Activated CD8-positive, alpha-beta memory T cell treated with anti-CD3 and anti-CD28 coated beads for 48 hours (primary cell): ENCODE data around the gene PPP6R2.
"Not testable (repeated sequence)": the region's sequence is repeated elsewhere in the genome, so short reads cannot be mapped to it uniquely, and the experiment has no call there.

Experiments used
- DNase-seq, 3 experiments: peaks; one replicate each; pipeline ENCODE4 v3.0.0-alpha.2; 2020; ENCODE audit warnings: low read depth in 2 of 3, low spot score in 2 of 3

Gene PPP6R2

GRCh38 chr22:50341977-50342650 lies 1.0 kb upstream of the PPP6R2 start:
- DNase-seq, result peak; percentile 68 to 91 (median 89)

- no peak for DNase-seq
Observed at GRCh38 chr22:50343541-50343935, 411 bp downstream of the PPP6R2 start.

DNA sequence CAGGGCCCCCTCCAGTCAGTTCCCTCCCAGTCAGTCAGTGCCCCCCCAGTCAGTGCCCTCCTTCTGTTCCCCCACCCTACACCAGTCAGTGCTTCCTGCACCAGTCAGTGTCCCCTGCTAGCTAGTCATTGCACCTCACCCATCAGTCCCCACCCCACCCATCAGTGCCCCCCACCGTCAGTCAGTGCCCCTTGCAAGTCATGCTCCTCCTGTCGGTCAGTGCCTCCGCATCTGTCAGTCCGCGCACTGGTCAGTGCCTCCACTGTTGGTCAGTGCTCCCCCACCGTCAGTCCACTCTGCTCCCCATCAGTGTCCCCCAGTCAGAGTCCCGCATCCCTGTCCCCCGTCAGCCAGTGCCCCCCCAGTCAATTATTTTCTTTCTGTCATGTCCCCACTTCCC lies 3.3 kb downstream of the PPP6R2 start:
- no peak for DNase-seq

DNA sequence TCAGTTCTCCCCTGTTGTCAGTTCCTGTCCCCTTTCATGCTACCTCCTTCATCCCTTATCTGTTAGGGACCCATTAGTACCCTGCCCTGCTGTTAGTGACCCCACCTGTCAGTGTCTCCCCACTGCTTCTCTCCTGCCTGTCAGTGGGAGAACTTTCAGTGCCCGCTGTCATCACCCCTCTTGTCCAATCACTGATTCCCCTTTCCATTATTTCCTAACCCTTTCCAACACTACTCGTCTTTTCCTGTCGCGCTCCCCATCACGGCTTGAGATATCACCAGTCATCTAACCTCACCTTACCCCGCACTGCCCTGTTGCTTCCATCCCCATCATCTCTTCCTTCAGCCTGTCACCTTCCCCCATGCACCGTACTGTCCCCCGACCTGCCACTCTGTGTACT lies 4.0 kb downstream of the PPP6R2 start:
- no peak for DNase-seq

DNA sequence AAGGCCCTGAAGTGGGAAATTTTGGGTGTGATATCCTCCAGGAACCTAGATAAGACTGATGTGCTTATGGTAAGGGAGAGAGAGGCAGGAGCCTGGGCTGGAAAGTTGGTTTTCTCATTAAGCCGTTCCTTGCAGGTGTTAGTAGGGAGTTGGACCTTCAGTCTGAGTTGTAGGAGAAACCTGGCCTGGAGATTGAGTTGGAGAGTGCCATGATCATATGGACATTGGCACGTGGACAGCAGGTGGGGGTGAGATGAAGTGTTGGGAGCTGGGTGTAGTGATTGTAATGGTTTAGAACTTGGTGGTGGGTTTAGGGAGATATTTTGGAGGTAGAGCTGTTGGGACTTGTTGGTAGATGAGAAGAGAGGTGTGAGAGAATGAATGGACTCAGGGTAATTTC lies 4.9 kb downstream of the PPP6R2 start:
- no peak for DNase-seq

DNA sequence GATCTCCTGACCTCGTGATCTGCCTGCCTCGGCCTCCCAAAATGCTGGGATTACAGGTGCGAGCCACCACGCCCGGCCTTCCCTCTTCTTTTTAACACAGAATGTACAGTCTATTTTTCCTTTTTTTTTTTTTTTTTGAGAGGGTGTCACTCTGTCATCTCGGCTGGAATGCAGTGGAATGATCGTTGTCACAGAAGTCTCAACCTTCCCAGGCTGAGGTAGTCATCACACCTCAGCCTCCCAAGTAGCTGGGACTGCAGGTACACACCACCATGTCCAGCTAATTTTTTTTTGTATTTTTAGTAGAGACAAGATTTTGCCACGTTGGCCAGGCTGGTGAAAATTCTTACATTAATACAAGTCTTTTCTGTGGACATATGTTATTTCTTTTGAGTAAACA lies 13.1 kb downstream of the PPP6R2 start:
- DNase-seq, result no peak

DNA sequence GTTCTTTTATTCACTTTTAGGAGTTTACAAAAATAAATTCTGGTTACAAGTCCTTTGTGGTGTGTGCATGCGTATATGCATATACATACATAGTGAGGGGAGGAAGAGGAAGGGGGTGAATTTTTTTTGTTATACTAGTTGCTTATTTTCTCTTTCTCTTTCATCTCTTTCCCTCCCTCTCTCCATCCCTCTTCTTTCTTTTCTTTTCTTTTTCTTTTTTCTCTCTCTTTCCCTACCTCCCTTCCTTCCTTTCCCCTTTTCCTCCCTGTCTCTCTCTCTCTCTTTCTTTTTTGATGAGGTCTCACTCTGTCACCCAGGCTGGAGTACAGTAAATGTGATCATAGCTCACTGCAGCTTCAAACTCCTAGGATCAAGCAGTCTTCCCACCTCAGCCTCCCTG lies 14.1 kb downstream of the PPP6R2 start:
- DNase-seq, result no peak

- DNase-seq, result no peak
Observed at GRCh38 chr22:50357756-50358155, 14.6 kb downstream of the PPP6R2 start.

- no peak for DNase-seq
Observed at GRCh38 chr22:50360578-50360977, 17.5 kb downstream of the PPP6R2 start.

- DNase-seq, result no peak
Observed at GRCh38 chr22:50361222-50361621, 18.1 kb downstream of the PPP6R2 start.

DNA sequence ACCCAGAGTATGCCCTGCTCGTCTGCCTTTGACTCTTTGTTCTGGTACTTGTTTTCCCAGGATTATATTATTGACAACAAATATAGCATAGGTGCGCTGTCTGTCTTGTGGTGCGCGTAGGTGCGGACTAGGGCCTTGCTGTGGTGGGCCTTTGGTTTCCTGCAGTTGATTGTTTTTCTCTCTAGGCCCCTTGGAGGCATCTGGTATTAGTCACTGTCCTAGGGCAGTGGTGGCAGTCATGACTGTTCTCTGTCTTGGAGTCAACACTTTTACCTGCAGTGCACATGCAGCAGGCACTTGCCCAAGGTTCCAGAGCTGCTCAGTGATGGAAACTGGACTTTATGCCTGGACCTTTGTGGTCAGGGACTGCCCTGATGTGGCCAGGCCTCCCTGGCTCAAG lies 18.6 kb downstream of the PPP6R2 start:
- DNase-seq, result no peak

DNA sequence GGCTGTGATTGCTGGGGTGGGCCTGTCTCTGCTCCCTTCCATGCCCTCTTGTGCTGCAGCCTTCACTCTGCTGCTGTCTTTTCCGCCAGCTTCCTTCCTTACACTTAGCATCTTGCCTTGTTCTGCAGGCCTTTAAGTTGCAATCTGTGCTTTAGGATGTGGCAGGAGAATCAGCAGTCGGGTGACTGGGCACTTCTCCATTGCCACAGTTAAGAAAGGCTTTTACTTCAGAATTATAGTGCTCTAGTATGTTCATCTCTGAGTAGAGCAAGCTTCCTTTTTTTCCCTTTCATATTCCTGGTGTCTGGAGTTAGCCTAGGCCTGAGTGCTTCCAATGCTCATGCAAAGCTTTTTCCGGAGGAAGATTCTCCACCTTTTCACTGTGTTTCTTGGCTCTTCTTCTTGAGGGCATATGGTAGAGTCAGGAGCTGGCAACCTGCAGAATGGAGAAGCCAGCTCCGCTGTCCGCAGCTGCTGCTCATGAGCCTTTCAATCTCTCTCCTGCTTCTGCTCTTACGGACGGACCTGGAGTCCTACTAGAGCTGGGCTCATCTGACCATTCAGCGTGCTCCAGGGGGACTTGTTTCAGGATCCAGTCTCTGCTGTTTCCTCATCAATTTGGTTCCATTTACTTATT lies 20.2 kb downstream of the PPP6R2 start:
- no peak for DNase-seq

DNA sequence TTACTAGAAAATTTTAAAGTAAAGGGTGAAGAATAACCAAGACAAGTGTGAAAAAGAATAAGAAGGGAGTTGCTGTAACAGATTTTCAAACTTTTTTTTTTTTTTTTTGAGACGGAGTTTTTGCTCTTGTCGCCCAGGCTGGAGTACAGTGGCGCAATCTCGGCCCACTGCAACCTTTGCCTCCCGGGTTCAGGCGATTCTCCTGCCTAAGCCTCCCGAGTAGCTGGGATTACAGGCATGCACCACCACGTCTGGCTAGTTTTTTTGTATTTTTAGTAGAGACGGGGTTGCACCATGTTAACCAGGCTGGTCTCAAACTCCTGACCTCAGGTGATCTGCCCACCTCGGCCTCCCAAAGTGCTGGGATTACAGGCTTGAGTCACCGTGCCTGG lies 20.7 kb downstream of the PPP6R2 start:
- not testable (repeated sequence) for DNase-seq

- DNase-seq, result no peak
Observed at GRCh38 chr22:50367778-50368500, 24.8 kb downstream of the PPP6R2 start.

- no peak for DNase-seq
Observed at GRCh38 chr22:50371101-50371648, 28.0 kb downstream of the PPP6R2 start.

- no peak for DNase-seq
Observed at GRCh38 chr22:50376085-50376651, 33.0 kb downstream of the PPP6R2 start.

DNA sequence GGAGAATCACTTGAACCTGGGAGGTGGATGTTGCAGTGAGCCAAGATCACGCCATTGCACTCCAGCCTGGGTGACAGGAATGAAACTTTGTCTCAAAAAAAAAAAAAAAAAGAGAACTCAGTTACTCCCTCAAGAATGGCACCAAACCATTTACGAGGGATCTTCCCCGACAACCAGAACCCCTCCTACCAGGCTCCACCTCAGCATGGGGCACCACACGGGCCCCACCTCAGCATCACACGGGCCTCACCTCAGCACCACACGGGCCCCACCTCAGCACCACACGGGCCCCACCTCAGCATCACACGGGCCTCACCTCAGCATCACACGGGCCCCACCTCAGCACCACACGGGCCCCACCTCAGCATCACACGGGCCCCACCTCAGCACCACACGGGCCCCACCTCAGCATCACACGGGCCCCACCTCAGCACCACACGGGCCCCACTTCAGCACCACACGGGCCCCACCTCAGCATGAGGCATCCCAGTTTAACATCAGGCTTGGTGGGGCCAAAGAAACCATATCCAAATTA lies 38.0 kb downstream of the PPP6R2 start:
- DNase-seq, result not testable (repeated sequence)

- no peak for DNase-seq
Observed at GRCh38 chr22:50396751-50397370, 53.7 kb downstream of the PPP6R2 start.

GRCh38 chr22:50397371-50398060 lies 54.4 kb downstream of the PPP6R2 start:
- DNase-seq, result not testable (repeated sequence)

- no peak for DNase-seq
Observed at GRCh38 chr22:50398831-50399648, 55.9 kb downstream of the PPP6R2 start.
